Retinal pigment epithelial cell (primary cell): Measurements from ENCODE around the gene FBXO8.
A peak's percentile ranks its signal among the peaks of the same experiment; 100 is the strongest.

Experiments
- DNase-seq: peaks from one replicate; pipeline ENCODE4 v3.0.0-alpha.2; 2010; ENCODE audit warnings: low read depth
- H3K4me3 ChIP-seq: 2 replicates; pipeline ENCODE4 v1.5.1; 2011; ENCODE audit warnings: mild to moderate bottlenecking, low read length, control low read depth, moderate library complexity
- TF ChIP-seq, protein P1 (sequence below): conservative IDR thresholded peaks from 2 replicates; pipeline ENCODE4 v1.5.1; 2011; ENCODE audit warnings: low read depth, low read length, control low read depth, inconsistent platforms

Gene FBXO8

DNA sequence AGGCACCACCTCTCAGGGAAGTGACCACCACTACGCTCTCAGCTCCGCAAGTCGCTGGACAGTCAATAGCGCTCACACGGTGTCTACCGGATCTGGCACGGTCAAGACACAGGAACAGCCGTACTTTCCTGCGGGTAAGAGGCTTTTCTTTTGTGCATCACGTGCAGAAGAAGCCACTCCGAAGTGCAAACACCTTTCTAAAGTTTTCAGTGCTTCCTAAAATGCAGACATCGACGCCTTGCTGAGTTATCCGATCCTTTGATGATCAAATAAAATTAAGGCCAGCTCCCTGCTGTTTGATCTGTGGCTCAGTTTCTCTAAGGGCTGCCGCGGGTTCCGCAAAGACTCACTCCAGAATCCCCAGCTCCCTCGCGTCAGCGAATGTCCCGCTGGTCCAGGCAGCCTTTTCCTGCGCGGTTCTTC is 71.8 kb downstream of the FBXO8 start:
- no peak for DNase-seq
- TF ChIP-seq, protein P1, sequence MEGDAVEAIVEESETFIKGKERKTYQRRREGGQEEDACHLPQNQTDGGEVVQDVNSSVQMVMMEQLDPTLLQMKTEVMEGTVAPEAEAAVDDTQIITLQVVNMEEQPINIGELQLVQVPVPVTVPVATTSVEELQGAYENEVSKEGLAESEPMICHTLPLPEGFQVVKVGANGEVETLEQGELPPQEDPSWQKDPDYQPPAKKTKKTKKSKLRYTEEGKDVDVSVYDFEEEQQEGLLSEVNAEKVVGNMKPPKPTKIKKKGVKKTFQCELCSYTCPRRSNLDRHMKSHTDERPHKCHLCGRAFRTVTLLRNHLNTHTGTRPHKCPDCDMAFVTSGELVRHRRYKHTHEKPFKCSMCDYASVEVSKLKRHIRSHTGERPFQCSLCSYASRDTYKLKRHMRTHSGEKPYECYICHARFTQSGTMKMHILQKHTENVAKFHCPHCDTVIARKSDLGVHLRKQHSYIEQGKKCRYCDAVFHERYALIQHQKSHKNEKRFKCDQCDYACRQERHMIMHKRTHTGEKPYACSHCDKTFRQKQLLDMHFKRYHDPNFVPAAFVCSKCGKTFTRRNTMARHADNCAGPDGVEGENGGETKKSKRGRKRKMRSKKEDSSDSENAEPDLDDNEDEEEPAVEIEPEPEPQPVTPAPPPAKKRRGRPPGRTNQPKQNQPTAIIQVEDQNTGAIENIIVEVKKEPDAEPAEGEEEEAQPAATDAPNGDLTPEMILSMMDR: no peak
- H3K4me3 ChIP-seq: peak overlapping the region; percentile 15

DNA sequence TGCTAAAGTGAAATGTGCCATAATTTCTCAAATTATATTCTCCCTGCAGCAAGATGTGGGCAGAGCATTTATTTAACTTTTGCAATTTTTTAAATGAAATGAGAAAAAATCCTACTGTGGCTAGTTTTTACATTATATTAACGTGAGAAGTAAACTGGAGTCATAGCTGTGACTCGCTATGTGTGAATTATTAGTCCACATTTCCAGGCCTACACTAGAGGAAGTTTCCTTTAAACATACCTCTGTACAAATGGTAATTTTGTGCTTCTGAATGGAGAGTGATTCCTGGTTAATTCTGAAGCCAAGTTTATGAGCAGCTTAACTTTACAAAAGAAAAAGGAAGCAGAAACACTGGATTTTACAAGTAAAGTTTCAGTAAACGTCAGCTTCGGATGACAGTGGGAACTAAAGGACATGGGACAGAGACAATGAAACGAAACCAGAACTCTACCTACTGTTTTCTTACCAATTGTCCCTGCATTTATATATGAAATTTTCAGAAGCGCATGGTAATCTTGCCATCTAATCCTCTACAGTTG is 72.4 kb downstream of the FBXO8 start:
- TF ChIP-seq, protein P1: no peak
- DNase-seq: no peak
- H3K4me3 ChIP-seq: no peak overlapping the region

DNA sequence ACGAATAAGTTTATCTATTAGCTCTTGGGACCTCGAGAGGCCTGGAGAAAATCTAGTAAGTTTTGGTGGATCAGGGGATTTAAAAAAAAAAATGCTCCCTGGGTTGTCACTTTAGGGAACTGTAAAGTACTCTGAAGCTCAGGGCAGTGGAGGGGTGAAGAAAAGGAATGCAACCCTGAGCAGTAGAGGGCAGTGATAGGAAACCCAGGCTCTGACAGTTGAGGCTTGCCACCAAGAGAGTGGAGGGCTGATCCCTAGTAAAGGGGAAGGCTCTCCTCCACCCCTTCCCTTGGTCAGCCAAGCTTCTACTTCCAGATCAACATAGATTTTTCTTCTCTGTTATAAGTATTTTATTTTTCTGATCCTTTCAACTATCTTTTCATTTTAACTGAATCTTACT is 73.1 kb downstream of the FBXO8 start:
- H3K4me3 ChIP-seq: no peak overlapping the region
- no peak for DNase-seq
- TF ChIP-seq, protein P1: peak; percentile 20

DNA sequence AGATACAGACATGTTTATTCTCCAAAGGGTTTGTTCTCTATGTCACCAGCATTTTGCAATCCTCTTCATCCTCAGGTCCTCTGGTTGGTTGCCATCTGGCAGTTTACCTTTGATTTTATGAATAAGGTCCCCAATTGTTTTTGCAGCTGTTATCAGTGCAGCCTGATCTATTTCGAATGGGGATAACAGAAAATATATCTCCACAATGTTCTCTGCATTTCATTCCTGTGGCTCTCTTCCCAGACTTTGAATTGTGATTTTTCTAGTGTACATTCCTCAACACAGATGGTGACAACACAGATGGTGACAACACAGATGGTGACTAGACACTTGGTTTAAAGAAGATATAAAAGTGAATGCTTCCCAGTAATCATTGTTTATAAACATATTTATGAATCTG is 74.1 kb downstream of the FBXO8 start:
- DNase-seq: no peak
- no peak overlapping the region for H3K4me3 ChIP-seq
- TF ChIP-seq, protein P1: no peak

DNA sequence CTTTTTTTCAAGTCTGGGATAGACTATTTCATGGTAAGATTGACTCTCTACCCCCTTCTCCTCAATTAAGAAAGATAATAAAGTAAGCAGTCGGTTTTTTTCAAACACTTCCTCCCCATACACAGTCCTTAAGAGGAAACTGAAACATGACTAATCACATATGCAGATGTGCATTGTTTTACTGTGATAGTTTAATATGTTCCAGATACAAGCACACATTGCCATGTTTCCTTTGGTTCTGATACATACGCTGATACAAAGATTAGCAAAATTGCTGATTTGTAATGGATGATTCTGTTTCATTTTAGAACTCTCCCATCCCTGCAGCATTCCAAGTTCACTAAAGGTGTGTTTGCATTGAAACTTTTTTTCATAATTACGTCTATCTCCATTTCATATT is 76.1 kb downstream of the FBXO8 start:
- TF ChIP-seq, protein P1: no peak
- H3K4me3 ChIP-seq: no peak overlapping the region
- no peak for DNase-seq

DNA sequence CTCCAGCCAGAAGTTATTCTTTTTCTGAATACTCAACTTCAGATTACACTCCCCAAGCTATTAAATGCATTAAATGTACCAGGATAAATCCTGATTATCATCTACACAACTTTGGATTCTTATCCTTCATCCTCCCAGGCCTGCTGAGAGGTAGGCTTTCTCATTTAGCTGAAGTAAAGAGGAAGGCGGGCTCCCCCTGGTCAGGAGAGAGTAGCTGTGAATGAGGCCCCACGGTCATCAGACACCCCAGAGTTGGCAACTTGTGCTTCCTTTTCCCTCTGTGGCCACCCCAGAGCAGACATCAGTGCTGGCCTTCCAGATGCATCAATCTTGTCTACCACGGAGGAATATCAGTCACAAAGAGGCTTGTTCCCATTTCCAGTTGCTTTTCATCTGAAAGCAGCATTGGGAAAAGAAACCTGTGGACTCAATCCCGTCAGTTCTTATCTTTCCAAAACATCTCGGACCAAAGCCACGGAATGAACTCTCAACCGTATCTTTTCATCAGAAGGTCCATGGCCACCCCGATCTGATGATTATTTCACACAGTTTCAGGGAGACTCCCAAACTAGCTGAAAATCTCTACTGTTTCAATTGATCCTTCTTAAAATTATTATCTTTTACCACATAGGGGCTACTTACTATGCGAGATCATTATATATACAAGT is 79.2 kb downstream of the FBXO8 start:
- no peak overlapping the region for H3K4me3 ChIP-seq
- TF ChIP-seq, protein P1: no peak
- no peak for DNase-seq

DNA sequence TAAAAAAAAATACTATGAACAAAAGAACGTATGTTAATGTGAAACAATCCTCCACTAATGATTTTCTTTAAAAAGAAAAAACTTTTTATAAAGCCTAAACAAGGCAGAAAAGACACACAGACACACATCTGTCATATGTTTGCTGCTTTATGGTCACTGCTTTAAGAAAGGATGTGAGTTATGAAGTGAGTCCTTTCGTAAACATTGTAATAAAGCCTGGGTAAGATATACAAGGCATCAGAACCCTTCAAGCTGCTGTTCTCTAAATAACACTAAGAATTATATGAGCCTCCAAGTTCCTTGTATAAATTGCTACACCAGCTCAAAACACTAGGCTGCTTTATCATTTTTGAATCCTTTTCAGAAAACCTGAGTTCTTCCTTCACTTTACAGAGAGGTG is 81.6 kb downstream of the FBXO8 start:
- no peak for DNase-seq
- no peak overlapping the region for H3K4me3 ChIP-seq
- TF ChIP-seq, protein P1: no peak
